CD14-positive monocyte (primary cell): ENCODE measurements around the gene TDRD9. TPM values are rescaled to one million over a fixed set of nuclear protein-coding genes. Genes with fewer than 3 reads are reported as not detected.

ENCODE experiments used
- DNase-seq, 3 donors: peaks; one replicate each; pipeline ENCODE4 v3.0.0-alpha.2; 2011 to 2022
- H2AFZ ChIP-seq: 2 replicates; pipeline ENCODE4 v1.6.0; 2012; ENCODE audit warnings: mild to moderate bottlenecking, low read depth, low read length, inconsistent platforms; ENCODE audit not compliant: insufficient read depth, poor library complexity, severe bottlenecking
- H3K27ac ChIP-seq, 2 donors: 1 replicate in 1 of 2; 2 replicates in 1 of 2; pipeline ENCODE4 v1.5.1; 2012 to 2013; ENCODE audit warnings: low read length in 2 of 2, control low read depth in 1 of 2, inconsistent platforms in 1 of 2, low read depth in 1 of 2, mild to moderate bottlenecking in 1 of 2
- H3K27me3 ChIP-seq, 2 donors: one replicate each; pipeline versions ENCODE4 v1.6.0 to v1.6.1; 2011 to 2013; ENCODE audit warnings: low read length in 2 of 2; ENCODE audit not compliant: control insufficient read depth in 2 of 2, insufficient read depth in 2 of 2
- H3K36me3 ChIP-seq, 2 donors: replicated peaks in 1 of 2; 1 replicate in 1 of 2; 2 replicates in 1 of 2; pipeline versions ENCODE4 v1.5.1 to v1.6.1; 2012 to 2013; ENCODE audit warnings: low read length in 2 of 2, control low read depth in 1 of 2, inconsistent platforms in 1 of 2, mild to moderate bottlenecking in 1 of 2; ENCODE audit not compliant: insufficient read depth in 2 of 2, control insufficient read depth in 1 of 2
- H3K4me1 ChIP-seq, 2 donors: 1 replicate in 1 of 2; 2 replicates in 1 of 2; pipeline versions ENCODE4 v1.5.1 to v1.6.1; 2012 to 2013; ENCODE audit warnings: low read length in 2 of 2, control low read depth in 1 of 2, inconsistent platforms in 1 of 2, mild to moderate bottlenecking in 1 of 2, moderate library complexity in 1 of 2; ENCODE audit not compliant: insufficient read depth in 2 of 2, control insufficient read depth in 1 of 2
- H3K4me2 ChIP-seq: replicated peaks from 2 replicates; pipeline ENCODE3; 2012; ENCODE audit warnings: low read length, moderate library complexity, mild to moderate bottlenecking; ENCODE audit not compliant: poor library complexity, severe bottlenecking; ENCODE audit errors: extremely low read depth
- H3K4me3 ChIP-seq, 3 experiments: fragments of 200-600 bp in 1 of 3; sonication (generic) in 1 of 3; replicated peaks in 1 of 3; 1 replicate in 2 of 3; 2 replicates in 1 of 3; pipeline ENCODE4 v1.5.1; 2011 to 2013; ENCODE audit warnings: low read length in 3 of 3, mild to moderate bottlenecking in 3 of 3, control low read depth in 2 of 3, low read depth in 2 of 3, inconsistent platforms in 1 of 3, moderate library complexity in 1 of 3
- H3K79me2 ChIP-seq: 2 replicates; pipeline ENCODE4 v1.6.0; 2012; ENCODE audit warnings: mild to moderate bottlenecking, control low read depth, inconsistent platforms, low read length, moderate library complexity; ENCODE audit not compliant: insufficient read depth
- H3K9ac ChIP-seq: 2 replicates; pipeline ENCODE4 v1.6.0; 2017; ENCODE audit warnings: low read length, mild to moderate bottlenecking; ENCODE audit not compliant: insufficient read depth, poor library complexity, severe bottlenecking
- H3K9me3 ChIP-seq, 2 donors: replicated peaks in 1 of 2; 1 replicate in 1 of 2; 2 replicates in 1 of 2; pipeline versions ENCODE4 v1.5.1 to v1.6.1; 2012 to 2013; ENCODE audit warnings: low read length in 2 of 2, control low read depth in 1 of 2; ENCODE audit not compliant: control insufficient read depth in 1 of 2, insufficient read depth in 1 of 2
- H4K20me1 ChIP-seq: 2 replicates; pipeline ENCODE4 v1.6.0; 2012; ENCODE audit warnings: mild to moderate bottlenecking, low read length, control low read depth, moderate library complexity; ENCODE audit not compliant: insufficient read depth
- H3K27ac Mint-ChIP-seq, 7 donors: one replicate each; pipeline ENCODE4 v1.8.0; 2020; ENCODE audit warnings: mild to moderate bottlenecking in 7 of 7, mixed read lengths in 7 of 7, moderate library complexity in 6 of 7, inconsistent platforms in 2 of 7
- H3K27me3 Mint-ChIP-seq, 3 donors: one replicate each; pipeline ENCODE4 v1.8.0; 2021 to 2022; ENCODE audit warnings: low read depth in 3 of 3, mild to moderate bottlenecking in 3 of 3, mixed read lengths in 3 of 3, moderate library complexity in 3 of 3, inconsistent platforms in 1 of 3
- H3K36me3 Mint-ChIP-seq, 2 donors: one replicate each; pipeline ENCODE4 v1.8.0; 2020; ENCODE audit warnings: mixed read lengths in 2 of 2, inconsistent platforms in 1 of 2, mild to moderate bottlenecking in 1 of 2
- H3K4me1 Mint-ChIP-seq: one replicate; pipeline ENCODE4 v1.8.0; 2020; ENCODE audit warnings: mild to moderate bottlenecking, mixed read lengths
- H3K4me3 Mint-ChIP-seq, 2 donors: one replicate each; pipeline ENCODE4 v1.8.0; 2020; ENCODE audit warnings: mild to moderate bottlenecking in 2 of 2, mixed read lengths in 2 of 2, moderate library complexity in 1 of 2
- H3K9me3 Mint-ChIP-seq, 7 donors: one replicate each; pipeline ENCODE4 v1.8.0; 2020 to 2022; ENCODE audit warnings: mixed read lengths in 7 of 7, mild to moderate bottlenecking in 6 of 7, moderate library complexity in 6 of 7, inconsistent platforms in 2 of 7
- WGBS: methylation state at CpG from one replicate; pipeline ENCODE4 v1.1.5; 2013; ENCODE audit warnings: missing lambda C conversion rate; ENCODE audit not compliant: insufficient coverage; 5-methylcytosine and 5-hydroxymethylcytosine counted together
- intact Hi-C, 2 donors: fragments of 100-400 bp; cut with micrococcal nuclease; formaldehyde crosslinking; loops; one replicate each; pipeline versions ENCODE4 v1.15.0 to v1.15.1; 2023
- polyA minus RNA-seq: library from RNA; depleted of rRNA, polyadenylated mRNA; stranded (reverse); fragments of >200 nt; gene quantifications from 2 replicates; pipeline ENCODE4 v1.2.3, GENCODE V29; 2012
- polyA plus RNA-seq, 3 donors: library from polyadenylated mRNA; depleted of rRNA in 1 of 3; unstranded in 2 of 3; stranded (reverse) in 1 of 3; fragments of 300-500 nt in 2 of 3; fragments of >200 nt in 1 of 3; fragmentation: Illumina TruSeq in 2 of 3; gene quantifications; 1 replicate in 2 of 3; 2 replicates in 1 of 3; pipeline ENCODE4 v1.2.3, GENCODE V29; 2012 to 2021
- total RNA-seq, 12 experiments: library from RNA in 1 of 12; stranded (reverse) in 1 of 12; fragments of 120-200 nt in 1 of 12; gene quantifications; one replicate each; pipeline ENCODE4 v1.2.4 and lab custom pipeline; 2013 to 2026; ENCODE audit warnings: mixed read lengths in 6 of 12, inconsistent platforms in 1 of 12
- TF ChIP-seq, protein P1 (sequence below): fragments of 200-600 bp; IDR thresholded peaks from one replicate; pipeline ENCODE4 v1.8.0; 2022; ENCODE audit warnings: antibody characterized with exemption, mild to moderate bottlenecking

The TDRD9 gene, protein sequence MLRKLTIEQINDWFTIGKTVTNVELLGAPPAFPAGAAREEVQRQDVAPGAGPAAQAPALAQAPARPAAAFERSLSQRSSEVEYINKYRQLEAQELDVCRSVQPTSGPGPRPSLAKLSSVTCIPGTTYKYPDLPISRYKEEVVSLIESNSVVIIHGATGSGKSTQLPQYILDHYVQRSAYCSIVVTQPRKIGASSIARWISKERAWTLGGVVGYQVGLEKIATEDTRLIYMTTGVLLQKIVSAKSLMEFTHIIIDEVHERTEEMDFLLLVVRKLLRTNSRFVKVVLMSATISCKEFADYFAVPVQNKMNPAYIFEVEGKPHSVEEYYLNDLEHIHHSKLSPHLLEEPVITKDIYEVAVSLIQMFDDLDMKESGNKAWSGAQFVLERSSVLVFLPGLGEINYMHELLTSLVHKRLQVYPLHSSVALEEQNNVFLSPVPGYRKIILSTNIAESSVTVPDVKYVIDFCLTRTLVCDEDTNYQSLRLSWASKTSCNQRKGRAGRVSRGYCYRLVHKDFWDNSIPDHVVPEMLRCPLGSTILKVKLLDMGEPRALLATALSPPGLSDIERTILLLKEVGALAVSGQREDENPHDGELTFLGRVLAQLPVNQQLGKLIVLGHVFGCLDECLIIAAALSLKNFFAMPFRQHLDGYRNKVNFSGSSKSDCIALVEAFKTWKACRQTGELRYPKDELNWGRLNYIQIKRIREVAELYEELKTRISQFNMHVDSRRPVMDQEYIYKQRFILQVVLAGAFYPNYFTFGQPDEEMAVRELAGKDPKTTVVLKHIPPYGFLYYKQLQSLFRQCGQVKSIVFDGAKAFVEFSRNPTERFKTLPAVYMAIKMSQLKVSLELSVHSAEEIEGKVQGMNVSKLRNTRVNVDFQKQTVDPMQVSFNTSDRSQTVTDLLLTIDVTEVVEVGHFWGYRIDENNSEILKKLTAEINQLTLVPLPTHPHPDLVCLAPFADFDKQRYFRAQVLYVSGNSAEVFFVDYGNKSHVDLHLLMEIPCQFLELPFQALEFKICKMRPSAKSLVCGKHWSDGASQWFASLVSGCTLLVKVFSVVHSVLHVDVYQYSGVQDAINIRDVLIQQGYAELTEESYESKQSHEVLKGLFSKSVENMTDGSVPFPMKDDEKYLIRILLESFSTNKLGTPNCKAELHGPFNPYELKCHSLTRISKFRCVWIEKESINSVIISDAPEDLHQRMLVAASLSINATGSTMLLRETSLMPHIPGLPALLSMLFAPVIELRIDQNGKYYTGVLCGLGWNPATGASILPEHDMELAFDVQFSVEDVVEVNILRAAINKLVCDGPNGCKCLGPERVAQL (N-terminal part only)
- total RNA-seq (2013), result 8.4 TPM
- 10 to 100 TPM in 2 of 3 donors, 1 to 10 TPM in 1; 7.6 to 12.1 (median 11.8) TPM for polyA plus RNA-seq
- polyA minus RNA-seq, result 3.4 and 3.9 TPM in 2 replicates
- total RNA-seq (lab: John Stamatoyannopoulos, UW), result 8.2 to 45.6 (median 34.9) reads per million in 11 experiments

DNA sequence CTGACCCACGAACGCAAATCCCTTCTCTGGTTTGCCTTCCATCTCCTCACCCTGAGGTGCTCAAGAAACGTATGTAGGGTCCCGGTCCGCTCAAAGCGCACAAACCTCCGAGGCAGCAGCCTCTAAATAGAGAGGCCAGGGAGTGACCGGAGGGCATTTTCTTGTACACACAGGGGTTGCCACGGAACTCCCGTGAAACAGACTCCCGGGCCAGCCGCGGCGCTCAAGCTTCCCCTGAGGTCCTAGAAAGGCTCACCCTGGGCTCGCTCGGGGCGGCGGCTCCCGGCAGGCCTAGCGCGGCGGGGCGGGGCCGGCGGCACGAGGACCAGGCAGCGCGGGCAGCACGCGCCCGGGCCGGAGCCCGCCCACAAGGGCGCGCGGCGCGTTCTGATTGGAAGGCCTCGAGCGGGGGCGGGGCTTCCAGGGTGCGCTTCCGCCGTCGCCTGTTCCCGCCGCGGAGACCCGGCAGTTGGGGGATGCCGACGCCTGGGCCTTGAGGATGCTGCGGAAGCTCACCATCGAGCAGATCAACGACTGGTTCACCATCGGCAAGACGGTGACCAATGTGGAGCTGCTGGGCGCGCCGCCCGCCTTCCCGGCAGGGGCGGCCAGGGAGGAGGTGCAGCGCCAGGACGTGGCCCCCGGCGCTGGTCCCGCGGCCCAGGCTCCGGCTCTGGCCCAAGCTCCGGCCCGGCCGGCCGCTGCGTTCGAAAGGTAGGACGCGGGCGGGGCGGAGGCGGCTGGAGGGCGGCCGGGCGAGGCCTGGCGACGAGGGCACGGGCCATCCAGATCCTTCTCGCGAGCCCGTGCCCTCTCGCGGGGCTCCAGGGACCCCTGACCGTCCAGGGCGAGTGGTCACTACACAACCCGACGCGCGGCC is at the start of gene TDRD9:
Gene TDRD9, plus strand, starts transcription at position 446 of the 880 bp plus-strand sequence. Its CDS starts 54 bp downstream, at position 500.
- Histone ChIP-seq H3K4me3 (no peak within 1 kb of the TSS), H3K79me2 (peaks cover 14% of the 10 kb centered on the region), H3K4me1 (peaks cover 62 to 68% of the 10 kb centered on the region in 2 donors), H3K9me3 (no peaks in the 10 kb centered on the region), H3K27me3 (no peaks in the 10 kb centered on the region), H4K20me1 (no peaks in the 10 kb centered on the region), H3K27ac (peak within 1 kb of the TSS in 1 of 2 donors; percentile 88), H3K36me3 (no peaks in the 10 kb centered on the region), H3K4me2 (no peak within 1 kb of the TSS), H2AFZ (peak within 1 kb of the TSS; percentile 63), H3K9ac (no peak within 1 kb of the TSS)
- peaks cover 2 to 3% of the 10 kb centered on the region in 2 donors for H3K36me3 Mint-ChIP-seq
- TF ChIP-seq, protein P1, sequence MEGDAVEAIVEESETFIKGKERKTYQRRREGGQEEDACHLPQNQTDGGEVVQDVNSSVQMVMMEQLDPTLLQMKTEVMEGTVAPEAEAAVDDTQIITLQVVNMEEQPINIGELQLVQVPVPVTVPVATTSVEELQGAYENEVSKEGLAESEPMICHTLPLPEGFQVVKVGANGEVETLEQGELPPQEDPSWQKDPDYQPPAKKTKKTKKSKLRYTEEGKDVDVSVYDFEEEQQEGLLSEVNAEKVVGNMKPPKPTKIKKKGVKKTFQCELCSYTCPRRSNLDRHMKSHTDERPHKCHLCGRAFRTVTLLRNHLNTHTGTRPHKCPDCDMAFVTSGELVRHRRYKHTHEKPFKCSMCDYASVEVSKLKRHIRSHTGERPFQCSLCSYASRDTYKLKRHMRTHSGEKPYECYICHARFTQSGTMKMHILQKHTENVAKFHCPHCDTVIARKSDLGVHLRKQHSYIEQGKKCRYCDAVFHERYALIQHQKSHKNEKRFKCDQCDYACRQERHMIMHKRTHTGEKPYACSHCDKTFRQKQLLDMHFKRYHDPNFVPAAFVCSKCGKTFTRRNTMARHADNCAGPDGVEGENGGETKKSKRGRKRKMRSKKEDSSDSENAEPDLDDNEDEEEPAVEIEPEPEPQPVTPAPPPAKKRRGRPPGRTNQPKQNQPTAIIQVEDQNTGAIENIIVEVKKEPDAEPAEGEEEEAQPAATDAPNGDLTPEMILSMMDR, result no peak
- WGBS, result 79% methylated on average over 88 of the region's 97 CpGs
- DNase-seq, result peak in 1 of 3 donors; percentile 21
- peaks cover 0 to 4% (median 3%) of the 10 kb centered on the region in 7 donors for H3K9me3 Mint-ChIP-seq
- peak within 1 kb of the TSS; percentile 50 to 97 (median 70) for H3K27ac Mint-ChIP-seq
- peak within 1 kb of the TSS in 1 of 2 donors; percentile 12 for H3K4me3 Mint-ChIP-seq
- intact Hi-C loops, result no loop called here
- H3K4me1 Mint-ChIP-seq, result peaks cover 66% of the 10 kb centered on the region
- peaks cover 0 to 4% (median 2%) of the 10 kb centered on the region in 3 donors for H3K27me3 Mint-ChIP-seq
